Transverse colon (tissue), 4 donors: ENCODE results near the gene MLST8. TPM values are rescaled to one million over a fixed set of nuclear protein-coding genes. Genes with fewer than 3 reads are reported as not detected.
"Not testable (repeated sequence)": the region's sequence is repeated elsewhere in the genome, so short reads cannot be mapped to it uniquely, and the experiment has no call there.

Source experiments
- DNase-seq: peaks from one replicate; pipeline ENCODE4 v3.0.0-alpha.2; 2019
- H3K27ac ChIP-seq, 4 donors: fragments of 200-600 bp; sonication (generic); 2 replicates each; pipeline ENCODE4 v1.5.1; 2016 to 2018; ENCODE audit warnings: inconsistent platforms in 4 of 4
- H3K27me3 ChIP-seq: fragments of 200-600 bp; sonication (generic); 2 replicates; pipeline ENCODE4 v1.5.1; 2017; ENCODE audit warnings: inconsistent platforms
- H3K36me3 ChIP-seq, 4 donors: fragments of 200-600 bp; sonication (generic); 2 replicates each; pipeline ENCODE4 v1.5.1; 2017 to 2019; ENCODE audit warnings: inconsistent platforms in 4 of 4
- H3K4me1 ChIP-seq, 4 donors: fragments of 200-600 bp; sonication (generic); 2 replicates each; pipeline ENCODE4 v1.5.1; 2017 to 2020; ENCODE audit warnings: inconsistent platforms in 4 of 4
- H3K4me3 ChIP-seq, 4 donors: fragments of 200-600 bp; sonication (generic); 1 replicate in 1 of 4; 2 replicates in 3 of 4; pipeline versions ENCODE4 v1.5.1 to v1.6.1; 2017 to 2019; ENCODE audit warnings: inconsistent platforms in 4 of 4
- H3K9me3 ChIP-seq, 2 donors: fragments of 200-600 bp; sonication (generic); 2 replicates each; pipeline ENCODE4 v1.5.1; 2017 to 2019; ENCODE audit warnings: inconsistent platforms in 2 of 2
- CTCF ChIP-seq, 5 experiments: fragments of 200-600 bp in 3 of 5; fragments of 450-650 bp in 2 of 5; sonication (generic) in 3 of 5; IDR thresholded peaks; 1 replicate in 2 of 5; 2 replicates in 3 of 5; pipeline ENCODE4 v1.5.1; 2016 to 2017; ENCODE audit warnings: antibody characterized with exemption in 5 of 5, inconsistent platforms in 3 of 5, mild to moderate bottlenecking in 2 of 5, moderate library complexity in 1 of 5
- EP300 ChIP-seq: sonication (generic); formaldehyde crosslinking; IDR thresholded peaks from one replicate; pipeline ENCODE4 v1.6.1; 2017; ENCODE audit warnings: antibody characterized with exemption, low read depth
- POLR2A ChIP-seq: fragments of 450-650 bp; IDR thresholded peaks from one replicate; pipeline ENCODE4 v1.6.1; 2016; ENCODE audit warnings: antibody characterized with exemption, mild to moderate bottlenecking, moderate library complexity
- POLR2AphosphoS5 ChIP-seq, 3 donors: sonication (generic); formaldehyde crosslinking; IDR thresholded peaks; one replicate each; pipeline ENCODE4 v1.6.1; 2016; ENCODE audit warnings: antibody characterized with exemption in 3 of 3
- WGBS, 2 donors: methylation state at CpG; one replicate each; pipeline ENCODE4 v1.1.5; 2018; ENCODE audit warnings: low coverage in 1 of 2; 5-methylcytosine and 5-hydroxymethylcytosine counted together
- in situ Hi-C, 4 donors: fragments of 200-750 bp; cut with MboI; loops; one replicate each; pipeline versions ENCODE4 v1.15.0 to v1.15.1; 2017; ENCODE audit warnings: low sequenced_read_pairs in 3 of 4, low pct_ligation_motif_present in 1 of 4, low pct_unique_long_range_greater_than_20kb in 1 of 4
- intact Hi-C: fragments of 100-400 bp; cut with DNase I; formaldehyde crosslinking; loops from one replicate; pipeline ENCODE4 v1.15.1; 2023; ENCODE audit warnings: low total_unique reads
- total RNA-seq, 4 donors: library from RNA; depleted of rRNA; stranded (reverse); fragments of >200 nt; gene quantifications; one replicate each; pipeline ENCODE4 v1.1.0, GENCODE V29; 2016

Gene MLST8
- total RNA-seq, 4 donors from 2014 or later: 50.8 to 81.8 (median 73.1) TPM

- intact Hi-C loops (no loop called here), in situ Hi-C loops (no loop called here)
These were observed 4.9 kb upstream of the MLST8 start for GRCh38 chr16:2200313-2200712.

DNA sequence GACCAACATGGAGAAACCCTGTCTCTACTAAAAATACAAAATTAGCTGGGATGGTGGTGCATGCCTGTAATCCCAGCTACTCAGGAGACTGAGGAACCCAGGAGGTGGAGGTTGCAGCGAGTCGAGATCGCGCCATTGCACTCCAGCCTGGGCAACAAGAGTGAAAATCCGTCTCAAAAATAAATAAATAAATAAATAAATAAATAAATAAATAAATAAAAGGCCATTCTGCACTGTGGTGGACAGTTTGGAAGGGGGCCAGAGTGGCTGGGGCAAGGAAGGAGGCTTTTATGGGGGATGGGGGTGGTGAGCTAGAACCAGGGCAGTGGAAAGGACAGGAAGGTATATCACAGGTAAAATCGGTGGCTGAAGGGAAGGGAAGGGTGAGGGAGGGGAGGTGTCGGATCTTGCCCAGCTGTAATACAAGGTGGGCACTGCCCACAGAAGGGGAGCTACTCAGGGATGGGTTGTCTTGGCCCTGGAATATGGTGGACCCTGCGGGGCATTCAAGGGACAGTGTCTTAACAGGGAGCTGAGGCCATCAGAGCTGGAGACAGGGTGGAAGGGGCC, 2.0 kb upstream of the MLST8 start:
- intact Hi-C loops, DNase-seq, H3K4me3 ChIP-seq, H3K27ac ChIP-seq, in situ Hi-C loops, H3K36me3 ChIP-seq, H3K9me3 ChIP-seq: not testable (repeated sequence)
- Histone ChIP-seq H3K27me3 (peaks cover 15% of the 10 kb centered on the region), H3K4me1 (peaks cover 11 to 18% (median 13%) of the 10 kb centered on the region in 4 donors)
- WGBS, 2 donors: 89 to 90% methylated on average over 7 to 8 of the region's 8 CpGs

More at GRCh38 chr16:2200313-2200712, 4.9 kb upstream of the MLST8 start:
- Histone ChIP-seq H3K4me3 (no peak overlapping the region), H3K27me3 (peaks cover 40% of the 10 kb centered on the region), H3K9me3 (no peaks in the 10 kb centered on the region), H3K36me3 (no peaks in the 10 kb centered on the region), H3K4me1 (peaks cover 10 to 17% (median 14%) of the 10 kb centered on the region in 4 donors), H3K27ac (no peak overlapping the region)
- DNase-seq: no peak
- 68 to 78% methylated on average over 5 to 6 of the region's 6 CpGs for WGBS, 2 donors
- TF ChIP-seq POLR2A (no peak), EP300 (no peak), POLR2AphosphoS5 (IDR thresholded peaks at IDR 0.05) (no peak), CTCF (IDR thresholded peaks at IDR 0.05) (no peak)

DNA sequence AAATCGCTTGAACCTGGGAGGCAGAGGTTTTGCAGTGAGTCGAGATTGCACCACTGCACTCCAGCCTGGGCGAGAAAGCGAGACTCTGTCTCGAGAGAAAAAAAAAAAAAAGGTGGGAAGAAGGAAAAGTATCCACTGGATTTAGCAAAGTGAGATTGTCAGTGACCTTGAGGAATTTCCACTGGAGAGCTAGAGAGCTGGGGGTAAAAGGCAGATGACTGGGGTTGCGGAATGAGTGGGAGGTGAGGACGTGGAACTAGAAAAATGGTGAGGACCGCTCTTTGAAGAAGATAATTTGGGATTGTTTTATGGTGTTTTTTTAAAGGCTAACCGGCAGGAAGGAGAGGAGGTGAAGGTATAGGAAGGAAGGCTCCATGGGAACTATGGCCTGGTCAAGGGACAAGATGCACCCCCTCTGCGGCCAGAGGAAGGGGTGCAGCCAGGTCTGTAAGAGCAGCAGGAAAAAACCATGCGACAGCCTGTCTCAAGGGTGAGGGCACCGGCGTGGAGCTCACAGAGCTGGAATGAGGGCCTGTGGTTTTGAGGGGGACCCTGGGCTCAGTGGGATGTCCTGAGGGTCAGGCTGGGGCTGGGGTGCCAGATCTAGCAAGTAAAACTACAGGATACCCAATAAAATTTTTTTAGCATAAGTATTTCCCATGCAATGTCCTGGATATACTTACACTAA, 694 bp upstream of the MLST8 start:
- no peak for DNase-seq
- TF ChIP-seq CTCF (IDR thresholded peaks at IDR 0.05) (no peak), POLR2A (no peak), POLR2AphosphoS5 (IDR thresholded peaks at IDR 0.05) (no peak), EP300 (no peak)
- H3K27me3 ChIP-seq: peaks cover 2% of the 10 kb centered on the region
- intact Hi-C loops (no loop called here), in situ Hi-C loops (no loop called here)
- peak overlapping the region; percentile 62 to 90 (median 84) for H3K4me3 ChIP-seq
- H3K4me1 ChIP-seq: peaks cover 11 to 18% (median 13%) of the 10 kb centered on the region in 4 donors
- peaks cover 0 to 13% (median 3%) of the 10 kb centered on the region in 4 donors for H3K36me3 ChIP-seq
- peak overlapping the region; percentile 94 to 99 (median 95) for H3K27ac ChIP-seq
- no peaks in the 10 kb centered on the region for H3K9me3 ChIP-seq
- WGBS, 2 donors: 71 to 83% methylated on average over 7 to 13 of the region's 13 CpGs

DNA sequence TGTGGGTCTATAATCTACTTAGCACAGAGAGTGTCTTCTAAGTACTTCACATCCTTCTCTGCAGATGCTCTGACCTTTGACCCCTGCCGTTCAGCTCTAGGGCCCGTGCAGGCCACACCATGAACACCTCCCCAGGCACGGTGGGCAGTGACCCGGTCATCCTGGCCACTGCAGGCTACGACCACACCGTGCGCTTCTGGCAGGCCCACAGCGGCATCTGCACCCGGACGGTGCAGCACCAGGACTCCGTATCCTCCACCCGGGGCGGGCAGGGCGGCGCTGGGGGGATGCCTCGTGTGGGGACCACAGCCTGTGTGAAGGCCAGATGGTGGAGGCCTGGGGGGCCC, 686 bp downstream of the MLST8 start:
- in situ Hi-C loops (no loop called here), intact Hi-C loops (no loop called here)
- peak overlapping the region; percentile 94 to 99 (median 95) for H3K27ac ChIP-seq
- peak overlapping the region; percentile 62 to 90 (median 84) for H3K4me3 ChIP-seq
- peaks cover 11 to 18% (median 13%) of the 10 kb centered on the region in 4 donors for H3K4me1 ChIP-seq
- H3K27me3 ChIP-seq: no peaks in the 10 kb centered on the region
- no peak for DNase-seq
- WGBS, 2 donors: 10% methylated on average over 15 of the region's 16 CpGs; no CpG with 5 or more reads in 1 of the 2 donors
- no peaks in the 10 kb centered on the region for H3K9me3 ChIP-seq
- peaks cover 0 to 13% (median 3%) of the 10 kb centered on the region in 4 donors for H3K36me3 ChIP-seq
- TF ChIP-seq EP300 (no peak), POLR2A (no peak), CTCF (IDR thresholded peaks at IDR 0.05) (no peak), POLR2AphosphoS5 (IDR thresholded peaks at IDR 0.05) (no peak)
